HG02840 (cell line): Measurements from ENCODE around the gene DZIP1.

Experiments used
- ATAC-seq: cut with Tn5 transposase; IDR thresholded peaks from one replicate; pipeline ENCODE4 v1.9.1; 2021; ENCODE audit warnings: mild to moderate bottlenecking, moderate library complexity, moderate number of reproducible peaks; ENCODE audit not compliant: unreplicated experiment, low FRiP score

The DZIP1 gene

GRCh38 chr13:95643936-95644598, 439 bp downstream of the DZIP1 start:
- no peak for ATAC-seq

DNA sequence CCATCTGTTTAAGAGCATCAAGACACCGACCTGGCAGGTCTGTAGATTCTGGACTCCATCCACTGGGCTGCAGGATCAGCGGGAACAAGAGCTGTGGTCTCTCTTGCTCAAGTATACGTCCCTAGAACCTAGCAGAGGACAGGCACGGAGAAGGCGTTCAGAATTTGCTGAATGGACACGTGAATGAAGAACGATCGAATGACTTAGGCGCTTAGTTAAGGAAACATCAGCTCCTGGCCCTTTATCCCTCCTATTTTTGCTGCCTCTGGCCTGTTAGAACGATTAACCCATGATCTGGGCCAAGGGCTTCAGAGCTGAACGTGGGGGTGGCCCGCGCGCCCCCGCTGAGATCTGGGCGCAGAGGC, 953 bp downstream of the DZIP1 start:
- no peak for ATAC-seq

DNA sequence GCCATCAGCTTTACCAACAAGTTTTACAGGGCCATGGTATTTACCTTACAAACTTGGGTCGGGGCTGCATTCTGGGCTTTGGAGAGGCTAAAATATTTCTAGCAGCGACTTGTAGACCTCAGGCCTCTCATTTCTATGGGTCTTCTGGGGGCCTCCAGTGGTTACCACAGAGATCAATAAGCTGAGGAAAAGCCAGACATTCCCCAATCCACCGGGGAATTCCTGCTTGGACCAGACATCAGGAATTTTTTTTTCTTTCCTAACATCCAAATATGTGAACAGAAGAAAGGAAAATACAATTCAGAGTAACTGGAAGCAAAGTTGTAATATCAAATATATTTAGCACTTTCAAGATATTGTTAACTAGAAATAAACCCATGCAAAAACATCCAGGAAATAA, 1.5 kb downstream of the DZIP1 start:
- ATAC-seq = no peak

GRCh38 chr13:95642028-95642621, 2.4 kb downstream of the DZIP1 start:
- no peak for ATAC-seq

- ATAC-seq = no peak
Observed at GRCh38 chr13:95641291-95642027, 3.0 kb downstream of the DZIP1 start.

- ATAC-seq = no peak
Observed at GRCh38 chr13:95636853-95637252, 7.7 kb downstream of the DZIP1 start.

- ATAC-seq = no peak
Observed at GRCh38 chr13:95630593-95630992, 13.9 kb downstream of the DZIP1 start.

DNA sequence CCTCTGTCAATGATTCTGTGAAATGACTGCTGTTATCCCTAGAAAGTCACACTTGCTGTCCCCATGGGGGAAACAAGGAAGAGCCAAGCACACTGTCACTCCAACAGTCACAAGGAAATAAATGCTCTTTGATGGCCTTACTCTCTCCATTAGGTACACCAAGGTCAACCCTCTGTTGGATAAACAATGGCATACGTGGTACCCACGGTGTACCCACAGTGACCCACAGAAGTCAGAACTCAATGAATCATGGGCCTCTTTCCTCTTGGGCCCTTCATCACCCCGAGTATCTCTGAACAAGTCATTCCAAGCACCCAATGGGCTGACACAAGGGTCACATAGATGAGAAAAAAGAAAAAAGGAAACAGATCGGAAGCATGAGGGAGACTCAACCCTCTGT, 15.4 kb downstream of the DZIP1 start:
- ATAC-seq = no peak

- no peak for ATAC-seq
Observed at GRCh38 chr13:95628488-95628887, 16.0 kb downstream of the DZIP1 start.

GRCh38 chr13:95627590-95627989, 16.9 kb downstream of the DZIP1 start:
- ATAC-seq = no peak

GRCh38 chr13:95626768-95627167, 17.7 kb downstream of the DZIP1 start:
- ATAC-seq = no peak

DNA sequence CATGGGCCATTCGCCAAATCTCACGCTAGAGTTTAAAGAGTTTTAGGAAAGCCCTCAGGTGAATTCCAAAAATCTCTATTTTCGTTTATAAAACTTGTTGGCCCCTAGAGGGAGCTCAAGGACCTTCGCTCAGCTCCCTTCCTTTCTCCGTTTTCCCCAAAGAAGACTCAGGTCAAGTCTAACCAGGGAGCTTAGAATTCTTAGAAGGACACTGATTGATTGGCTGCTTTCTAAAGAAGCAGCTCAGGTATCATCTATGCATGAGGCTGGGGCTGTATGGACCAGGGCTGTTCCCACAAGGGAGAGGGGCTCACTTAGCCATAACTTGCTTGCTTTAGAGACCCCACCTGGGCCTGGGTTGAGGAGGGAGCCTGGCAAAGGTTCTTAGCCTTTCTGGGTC, 20.5 kb downstream of the DZIP1 start:
- no peak for ATAC-seq

GRCh38 chr13:95623141-95623540, 21.4 kb downstream of the DZIP1 start:
- no peak for ATAC-seq

DNA sequence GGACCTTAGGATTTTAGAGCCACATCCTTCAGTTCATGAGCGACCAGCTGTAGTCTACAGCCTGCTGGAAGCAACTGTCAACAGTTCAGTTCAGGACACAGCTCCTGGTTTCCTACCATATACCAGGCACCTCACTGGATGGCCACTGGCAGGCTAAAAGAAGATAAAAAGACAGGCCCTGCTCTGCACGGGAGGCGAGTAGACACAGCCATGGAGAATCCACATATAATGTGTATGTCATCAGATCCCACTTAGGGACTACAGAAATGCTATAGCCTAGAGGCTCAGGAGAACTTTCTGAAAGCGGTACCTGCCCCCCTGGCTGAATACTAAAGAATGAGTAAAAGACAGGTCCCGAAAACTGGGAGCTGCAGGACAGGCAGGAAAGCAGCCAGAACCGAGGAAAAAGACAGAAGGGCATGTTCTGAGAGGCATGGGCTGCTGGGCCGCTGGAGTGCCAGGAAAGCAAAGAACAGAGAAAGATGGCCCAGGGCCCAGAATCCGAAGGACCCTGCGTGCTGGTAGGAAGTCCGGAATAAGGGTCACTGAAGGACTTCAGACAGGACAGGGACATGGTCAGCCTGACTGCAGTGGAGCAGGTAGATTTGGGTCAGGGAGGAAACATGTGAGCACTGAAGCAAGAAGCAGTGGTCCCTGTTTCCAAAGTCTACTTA, 23.5 kb downstream of the DZIP1 start:
- no peak for ATAC-seq

DNA sequence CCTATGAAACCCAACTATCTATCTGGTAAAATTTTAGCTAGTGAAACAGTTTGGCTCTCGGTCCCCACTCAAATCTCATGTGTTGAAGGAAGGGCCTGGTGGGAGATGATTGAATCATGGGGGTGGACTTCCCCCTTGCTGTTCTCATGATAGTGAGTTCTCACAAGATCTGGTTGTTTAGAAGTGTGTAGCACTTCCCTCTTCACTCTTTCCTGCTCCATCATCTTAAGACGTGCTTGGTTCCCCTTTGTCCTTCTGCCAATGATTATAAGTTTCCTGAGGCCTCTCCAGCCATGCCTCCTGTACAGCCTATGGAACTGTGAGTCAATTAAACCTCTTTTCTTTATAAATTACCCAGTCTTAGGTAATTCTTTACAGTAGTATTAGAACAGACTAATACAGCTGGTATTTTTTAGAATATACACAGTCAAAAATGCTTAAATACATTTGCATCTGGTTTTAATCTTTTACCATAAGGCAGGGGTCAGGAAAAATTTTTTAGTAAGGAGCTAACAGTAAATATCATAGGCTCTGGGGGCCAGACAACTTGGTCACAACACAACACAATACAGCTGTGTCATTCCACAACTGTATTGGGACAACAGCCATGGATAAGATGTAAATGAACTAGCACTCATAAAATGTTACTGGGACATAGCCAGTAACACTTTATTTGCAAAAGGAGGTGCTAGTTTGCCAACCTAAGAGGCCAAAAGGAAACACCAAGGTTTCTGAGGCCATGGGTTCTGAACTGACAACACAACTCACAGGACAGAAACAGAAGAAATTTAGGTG, 24.3 kb downstream of the DZIP1 start:
- no peak for ATAC-seq

DNA sequence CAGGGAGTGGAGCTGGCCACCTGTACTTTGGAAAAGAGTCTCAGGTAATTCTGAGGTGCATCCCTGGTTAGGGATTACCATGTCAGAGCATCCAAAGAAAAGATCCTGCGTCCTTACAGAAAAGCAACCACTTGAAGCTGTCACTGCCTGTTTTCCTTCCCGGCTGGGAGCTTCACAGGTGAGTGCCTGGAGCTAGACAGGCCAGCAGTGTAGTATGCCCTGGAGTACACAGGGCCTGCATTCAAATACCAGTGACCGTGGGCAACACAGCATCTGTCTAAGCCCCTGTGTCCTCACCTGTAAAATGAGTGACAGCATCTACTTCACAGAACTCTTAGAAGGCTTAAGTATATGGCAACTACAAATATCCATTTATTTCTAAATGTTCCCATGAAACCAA, 29.0 kb downstream of the DZIP1 start:
- no peak for ATAC-seq

- no peak for ATAC-seq
Observed at GRCh38 chr13:95614641-95615245, 29.8 kb downstream of the DZIP1 start.

- ATAC-seq = no peak
Observed at GRCh38 chr13:95608640-95609323, 35.7 kb downstream of the DZIP1 start.

DNA sequence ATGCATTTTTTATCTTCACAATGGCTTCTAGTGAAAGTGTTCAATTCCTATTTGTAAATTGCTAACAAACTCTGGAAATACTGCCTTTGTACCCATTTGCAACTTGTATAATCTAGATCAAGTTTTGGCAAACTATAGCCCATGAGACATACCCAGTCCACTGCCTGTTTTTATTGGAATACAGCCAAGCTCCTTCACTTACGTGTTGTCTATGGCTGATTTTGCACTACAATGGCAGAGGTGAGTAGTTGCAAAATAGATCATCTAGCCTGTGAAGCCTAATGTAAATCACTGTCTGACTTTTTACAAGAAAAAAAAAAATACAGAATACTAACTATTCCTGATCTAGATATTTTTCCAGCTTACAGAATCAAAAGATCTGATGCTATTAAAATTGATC, 37.1 kb downstream of the DZIP1 start:
- no peak for ATAC-seq
